T-helper 22 cell (primary cell): ENCODE results near the gene JRKL.
"Not testable (repeated sequence)": the region's sequence is repeated elsewhere in the genome, so short reads cannot be mapped to it uniquely, and the experiment has no call there.

Source experiments
- DNase-seq: peaks from one replicate; pipeline ENCODE4 v3.0.0-alpha.2; 2020; ENCODE audit warnings: low read depth

JRKL gene

GRCh38 chr11:96394773-96395172, 5.0 kb downstream of the JRKL start:
- DNase-seq: no peak

GRCh38 chr11:96396637-96397036, 6.8 kb downstream of the JRKL start:
- no peak for DNase-seq

DNA sequence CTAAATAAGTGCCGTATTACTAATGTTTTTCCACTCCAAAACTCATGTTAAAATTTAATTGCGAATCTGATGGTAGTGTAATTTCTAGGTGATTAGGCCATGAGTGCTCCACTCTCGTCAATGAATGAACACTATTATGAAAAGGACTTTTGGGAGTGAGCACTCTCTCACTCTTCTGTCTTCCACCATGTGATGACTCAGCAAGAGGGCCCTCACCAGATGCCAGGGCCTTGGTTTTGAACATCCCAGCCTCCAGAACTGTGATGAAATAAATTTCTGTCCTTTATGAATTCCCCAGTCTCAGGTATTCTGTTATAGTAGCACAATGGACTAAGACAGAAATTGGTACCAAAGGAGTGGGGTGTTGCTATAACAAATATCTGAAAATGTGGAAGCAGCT, 8.1 kb downstream of the JRKL start:
- DNase-seq: no peak

DNA sequence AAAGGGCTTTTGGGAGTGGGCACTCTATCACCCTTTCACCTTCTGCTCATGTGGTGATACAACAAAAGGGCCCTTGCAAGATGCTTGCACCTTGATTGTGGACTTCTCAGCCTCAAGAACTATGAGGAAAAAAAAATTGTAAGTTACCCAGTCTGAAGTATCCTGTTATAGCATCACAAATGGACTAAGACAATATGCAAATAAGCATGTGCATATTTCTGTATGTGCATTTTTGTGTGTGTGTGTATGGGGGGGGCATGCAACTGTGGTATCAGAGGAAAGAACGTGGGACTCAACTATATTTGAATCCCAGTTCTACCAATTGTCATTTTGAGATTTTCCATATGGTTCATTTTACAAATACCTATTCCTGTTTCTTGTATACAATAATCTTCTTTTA, 10.9 kb downstream of the JRKL start:
- DNase-seq: no peak

DNA sequence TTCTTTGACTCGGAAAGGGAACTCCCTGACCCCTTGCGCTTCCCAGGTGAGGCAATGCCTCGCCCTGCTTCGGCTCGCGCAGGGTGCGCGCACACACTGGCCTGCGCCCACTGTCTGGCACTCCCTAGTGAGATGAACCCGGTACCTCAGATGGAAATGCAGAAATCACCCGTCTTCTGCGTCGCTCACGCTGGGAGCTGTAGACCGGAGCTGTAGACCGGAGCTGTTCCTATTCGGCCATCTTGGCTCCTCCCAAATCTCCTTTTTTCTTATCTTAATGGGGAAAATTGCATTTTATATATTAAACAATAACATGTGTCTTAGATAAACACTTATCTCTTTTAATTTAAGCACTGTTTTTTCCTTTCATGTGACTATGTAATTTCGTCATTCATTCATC, 21.6 kb downstream of the JRKL start:
- DNase-seq: not testable (repeated sequence)

DNA sequence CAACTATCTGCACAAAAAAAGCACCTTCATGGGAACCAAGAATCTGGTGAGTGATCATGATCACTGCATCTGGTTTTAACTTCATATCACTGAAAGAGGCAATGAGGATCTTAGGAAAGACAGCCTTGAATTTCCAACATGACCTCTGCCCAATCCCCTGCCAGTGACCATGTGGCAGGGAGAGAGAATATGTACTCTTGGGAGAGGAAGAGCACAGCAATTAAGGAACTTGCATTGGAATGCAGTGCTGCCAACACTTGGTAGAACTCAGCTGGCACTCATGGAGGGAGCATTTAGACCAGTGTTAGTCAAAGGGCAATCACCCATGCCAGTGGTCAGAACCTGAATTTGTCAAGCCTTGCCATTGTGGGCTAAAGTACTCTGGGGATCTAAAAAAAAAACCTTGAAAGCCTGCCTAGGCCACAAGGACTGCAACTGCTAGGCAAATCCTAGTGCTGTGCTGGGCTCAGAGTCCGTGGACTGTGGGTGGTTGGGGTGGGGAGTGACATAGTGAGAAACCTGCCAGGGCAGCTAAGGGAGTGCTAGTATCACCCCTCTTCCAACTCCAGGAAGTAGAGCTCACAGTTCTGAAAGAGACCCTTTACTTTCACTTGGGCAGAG, 23.1 kb downstream of the JRKL start:
- DNase-seq: no peak

- no peak for DNase-seq
Observed at GRCh38 chr11:96413408-96413807, 23.6 kb downstream of the JRKL start.

DNA sequence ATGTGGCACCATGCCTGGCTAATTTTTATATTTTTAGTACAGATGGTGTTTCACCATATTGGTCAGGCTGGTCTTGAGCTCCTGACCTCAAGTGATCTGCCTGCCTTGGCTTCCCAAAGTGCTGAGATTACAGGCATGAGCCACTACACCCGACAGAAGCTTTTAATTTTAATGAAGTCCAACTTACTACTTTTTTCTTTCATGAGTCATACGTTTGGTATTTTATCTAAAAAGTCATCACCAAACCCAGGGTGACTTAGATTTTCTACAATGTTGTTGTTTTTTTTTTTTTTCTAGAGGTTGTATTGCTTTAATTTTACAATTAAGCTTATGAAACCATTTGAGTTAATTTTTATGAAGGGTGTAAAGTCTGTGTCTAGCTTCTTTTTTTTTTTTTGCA, 34.9 kb downstream of the JRKL start:
- no peak for DNase-seq

DNA sequence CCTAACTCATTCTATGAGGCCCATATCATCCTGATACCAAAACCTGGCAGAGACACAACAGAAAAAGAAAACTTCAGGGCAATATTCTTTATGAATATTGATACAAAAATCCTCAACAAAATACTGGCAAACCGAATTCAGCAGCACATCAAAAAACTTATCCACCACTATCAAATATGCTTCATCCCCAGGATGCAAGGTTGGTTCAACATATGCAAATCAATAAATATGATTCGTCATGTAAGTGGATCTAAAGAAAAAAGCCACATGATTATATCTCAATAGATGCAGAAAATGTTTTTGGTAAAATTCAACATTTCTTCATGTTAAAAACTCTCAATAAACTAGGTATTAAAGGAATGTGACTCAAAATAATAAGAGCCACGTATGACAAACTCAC, 40.9 kb downstream of the JRKL start:
- DNase-seq: no peak

DNA sequence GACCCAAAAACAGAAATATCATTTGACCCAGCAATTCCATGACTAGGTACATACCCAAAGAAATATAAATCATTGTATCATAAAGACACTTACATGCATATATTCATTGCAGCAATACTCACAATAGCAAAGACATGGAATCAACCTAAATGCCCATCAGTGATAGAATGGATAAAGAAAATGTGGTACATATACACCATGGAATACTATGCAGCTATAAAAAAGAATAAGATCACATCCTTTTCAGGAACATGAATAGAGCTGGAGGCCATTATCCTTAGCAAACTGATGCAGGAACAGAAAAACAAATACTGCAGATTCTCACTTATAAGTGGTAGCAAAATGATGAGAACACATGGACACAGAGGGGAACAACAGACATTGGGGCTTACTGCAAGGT, 42.8 kb downstream of the JRKL start:
- DNase-seq: not testable (repeated sequence)
